VCaP (cell line): ENCODE data around the gene CALML4.
A peak's percentile ranks its signal among the peaks of the same experiment; 100 is the strongest.

Experiments
- H3K27ac ChIP-seq: fragments of 450-650 bp; 2 replicates; pipeline ENCODE4 v1.5.1; 2017
- TF ChIP-seq, protein P1 (sequence below): fragments of 450-650 bp; conservative IDR thresholded peaks from 2 replicates; pipeline ENCODE4 v1.5.1; 2017; ENCODE audit warnings: mild to moderate bottlenecking, moderate library complexity

Gene CALML4

DNA sequence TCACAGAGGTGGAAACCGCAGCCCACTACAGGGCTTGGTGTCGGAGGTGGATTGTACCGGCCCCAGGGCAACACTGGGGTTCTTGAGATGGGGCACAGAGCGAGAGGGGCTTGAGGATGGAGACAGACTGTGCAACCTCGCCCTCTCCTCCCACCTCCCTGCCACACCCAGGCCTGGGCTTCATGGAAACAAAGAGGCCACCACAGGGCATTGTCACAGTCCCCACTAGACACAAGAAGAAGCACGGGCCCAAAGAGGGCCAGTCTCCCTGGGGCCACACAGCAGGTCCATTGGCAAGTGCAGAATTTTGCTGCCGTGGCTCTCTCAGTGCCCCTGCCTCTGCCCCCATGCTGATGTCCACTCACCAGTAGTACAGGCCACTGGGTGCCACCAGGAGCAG is 4.1 kb upstream of the CALML4 start:
- no peak overlapping the region; the same call in 1 of the 2 replicates for H3K27ac ChIP-seq
- TF ChIP-seq, protein P1, sequence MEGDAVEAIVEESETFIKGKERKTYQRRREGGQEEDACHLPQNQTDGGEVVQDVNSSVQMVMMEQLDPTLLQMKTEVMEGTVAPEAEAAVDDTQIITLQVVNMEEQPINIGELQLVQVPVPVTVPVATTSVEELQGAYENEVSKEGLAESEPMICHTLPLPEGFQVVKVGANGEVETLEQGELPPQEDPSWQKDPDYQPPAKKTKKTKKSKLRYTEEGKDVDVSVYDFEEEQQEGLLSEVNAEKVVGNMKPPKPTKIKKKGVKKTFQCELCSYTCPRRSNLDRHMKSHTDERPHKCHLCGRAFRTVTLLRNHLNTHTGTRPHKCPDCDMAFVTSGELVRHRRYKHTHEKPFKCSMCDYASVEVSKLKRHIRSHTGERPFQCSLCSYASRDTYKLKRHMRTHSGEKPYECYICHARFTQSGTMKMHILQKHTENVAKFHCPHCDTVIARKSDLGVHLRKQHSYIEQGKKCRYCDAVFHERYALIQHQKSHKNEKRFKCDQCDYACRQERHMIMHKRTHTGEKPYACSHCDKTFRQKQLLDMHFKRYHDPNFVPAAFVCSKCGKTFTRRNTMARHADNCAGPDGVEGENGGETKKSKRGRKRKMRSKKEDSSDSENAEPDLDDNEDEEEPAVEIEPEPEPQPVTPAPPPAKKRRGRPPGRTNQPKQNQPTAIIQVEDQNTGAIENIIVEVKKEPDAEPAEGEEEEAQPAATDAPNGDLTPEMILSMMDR = no peak

DNA sequence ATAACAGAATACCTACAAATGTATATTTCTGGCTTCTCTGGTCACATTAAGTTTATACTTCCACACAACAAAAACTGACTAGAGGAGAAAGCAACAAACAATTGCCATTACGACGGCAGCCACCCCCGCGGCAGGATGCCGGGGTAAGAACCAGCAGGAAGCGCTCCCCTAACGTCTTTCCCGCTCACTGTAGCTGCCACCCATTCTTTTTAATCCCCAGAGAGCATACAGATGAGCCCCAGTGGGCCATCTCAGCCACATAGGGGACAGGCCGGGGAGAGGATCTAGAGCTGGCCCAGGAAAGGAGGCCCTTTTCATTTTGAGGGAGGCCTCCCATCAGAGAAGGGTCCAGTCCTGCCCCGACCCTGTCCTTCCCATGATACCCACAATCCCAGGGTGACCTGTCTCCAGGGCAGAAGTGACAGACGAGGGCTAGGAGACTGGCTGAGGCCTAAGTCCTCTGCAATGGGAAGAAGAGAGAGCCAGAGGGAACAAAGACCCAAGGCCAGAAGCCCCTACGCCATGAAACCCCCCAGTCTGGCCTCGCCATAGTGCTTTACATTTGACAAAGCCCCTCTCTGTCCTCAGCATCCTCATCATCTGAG is 3.6 kb upstream of the CALML4 start:
- TF ChIP-seq, protein P1 = no peak
- no peak overlapping the region for H3K27ac ChIP-seq

DNA sequence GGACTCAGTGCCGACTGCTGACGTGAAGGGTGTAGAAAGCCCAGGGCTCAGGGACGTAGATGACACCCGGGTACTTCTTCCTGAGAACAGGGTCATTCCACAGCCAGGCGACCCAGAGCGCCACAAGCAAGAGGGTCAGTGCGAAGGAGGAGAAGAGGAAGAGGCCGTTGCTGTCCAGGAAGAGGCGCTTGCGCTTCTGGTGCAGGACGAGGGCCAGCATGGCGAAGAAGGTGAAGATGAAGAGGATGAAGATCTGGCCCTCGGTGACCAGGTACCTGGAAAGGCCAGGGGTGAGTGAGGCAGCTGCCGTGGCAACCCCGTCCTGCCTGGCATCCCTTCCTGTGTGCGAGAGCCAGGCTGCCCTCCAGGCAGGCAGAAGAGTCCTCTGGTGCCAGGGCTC is 3.0 kb upstream of the CALML4 start:
- TF ChIP-seq, protein P1 = no peak

DNA sequence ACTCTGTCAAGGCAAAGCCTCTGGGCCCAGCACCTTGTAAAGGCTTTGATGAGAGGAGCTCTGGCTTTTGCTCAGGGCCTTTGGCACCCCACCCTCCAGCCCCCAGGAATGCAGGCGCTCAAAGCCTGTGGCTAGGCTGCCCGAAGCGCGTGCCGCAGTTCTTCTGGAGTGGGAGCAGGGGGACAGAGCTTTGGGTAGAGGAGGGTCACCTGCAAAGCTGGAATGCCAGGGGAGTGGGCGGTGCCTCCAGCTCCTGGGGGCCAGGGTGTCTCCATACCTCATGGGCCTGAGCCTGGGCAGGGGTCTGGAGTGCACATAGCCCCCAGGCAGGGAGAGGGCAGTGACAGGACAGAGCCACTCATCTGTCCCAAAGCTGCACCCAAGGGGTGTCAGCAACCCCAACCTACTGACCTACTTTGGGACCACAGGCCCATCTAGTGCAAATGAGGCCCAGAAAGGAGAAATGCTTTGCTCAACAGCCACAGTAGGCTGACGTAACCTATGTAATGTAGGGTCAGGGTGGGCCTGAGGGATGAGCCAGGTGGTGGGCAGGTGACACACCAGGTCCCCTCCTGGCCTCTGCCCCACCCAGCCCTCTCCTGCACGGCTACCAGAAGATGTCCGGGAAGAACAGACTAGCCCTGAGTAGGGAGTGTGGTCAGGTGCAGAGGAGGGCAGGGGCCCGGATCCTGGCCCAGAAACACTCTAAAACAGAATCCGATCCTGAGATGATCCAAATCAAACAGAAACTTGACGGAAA is 2.2 kb upstream of the CALML4 start:
- peak overlapping the region; percentile 91; the same call in 1 of the 2 replicates for H3K27ac ChIP-seq
- TF ChIP-seq, protein P1 = no peak

More for the DNA sequence above, 3.0 kb upstream of the CALML4 start:
- H3K27ac ChIP-seq = no peak overlapping the region

DNA sequence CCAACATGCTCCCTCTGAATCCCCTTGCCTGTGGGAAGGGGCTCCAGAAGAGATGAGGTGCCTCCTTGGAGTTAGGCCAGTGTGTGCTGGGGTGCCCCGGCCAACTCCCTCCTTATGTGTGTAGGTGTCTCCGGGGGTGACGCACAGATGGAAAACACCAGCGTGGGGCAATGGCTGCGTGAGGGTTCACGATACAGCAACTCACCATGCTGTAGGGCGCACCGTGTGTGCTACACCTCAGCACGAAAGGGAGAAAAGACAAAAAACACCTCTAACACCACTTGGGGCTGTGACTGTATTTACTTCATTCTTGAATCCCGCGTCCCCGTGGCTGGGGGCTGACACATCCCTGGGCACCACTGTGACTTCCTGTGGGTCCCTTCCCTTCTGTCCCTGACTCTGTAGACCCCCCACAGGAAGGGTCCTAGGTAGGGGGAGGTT is 1.6 kb upstream of the CALML4 start:
- TF ChIP-seq, protein P1 = no peak
- peak overlapping the region; percentile 91 for H3K27ac ChIP-seq

DNA sequence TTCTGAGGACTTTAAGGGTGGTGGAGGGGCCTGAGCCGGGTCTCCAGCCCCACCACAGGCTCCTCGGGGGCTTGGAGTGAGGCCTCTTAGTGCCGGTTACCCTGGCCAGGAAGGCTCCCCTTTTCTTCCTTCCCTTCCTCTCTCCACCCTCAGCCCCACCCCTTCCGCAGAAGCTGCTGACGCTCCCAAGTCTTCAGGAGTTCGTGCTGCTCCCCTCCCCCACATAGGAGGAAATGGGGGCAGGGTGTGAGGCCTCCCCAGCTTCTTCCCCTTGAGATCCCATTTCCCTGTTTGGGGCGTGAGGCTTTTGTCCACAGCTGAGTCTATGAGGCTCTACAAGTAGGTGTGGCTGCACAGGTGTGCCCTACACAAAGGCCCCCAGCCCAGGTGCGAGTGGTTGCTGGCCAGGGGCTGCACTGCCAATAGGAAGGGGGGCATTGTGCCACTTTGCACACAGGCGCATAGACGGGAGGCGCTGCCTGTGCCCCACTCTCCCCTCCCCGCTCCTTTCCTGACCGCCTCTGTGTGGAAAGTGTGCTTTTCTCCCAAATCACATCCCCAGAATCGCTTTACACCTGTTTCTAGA is 915 bp upstream of the CALML4 start:
- peak overlapping the region; percentile 91 for H3K27ac ChIP-seq
- TF ChIP-seq, protein P1 = no peak

DNA sequence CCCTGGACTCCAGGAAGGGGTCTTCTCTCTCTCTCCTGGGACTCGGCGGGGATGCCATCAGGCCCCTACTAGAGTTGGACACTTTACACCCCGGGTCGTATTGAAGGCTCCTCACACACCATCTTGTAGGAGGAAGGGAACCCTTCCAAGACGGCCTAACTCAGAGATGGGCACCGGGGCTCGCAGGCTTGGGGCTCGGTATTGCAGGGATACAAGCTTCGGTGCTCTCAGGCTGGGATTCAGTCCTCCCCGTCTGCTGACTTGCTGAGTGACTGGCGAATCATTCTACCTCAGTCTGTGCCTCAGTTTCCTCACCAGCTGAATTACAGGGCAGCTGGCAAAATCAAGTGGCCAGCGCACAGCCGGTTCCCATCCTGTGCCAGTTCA is 419 bp upstream of the CALML4 start:
- peak overlapping the region; percentile 91 for H3K27ac ChIP-seq
- TF ChIP-seq, protein P1 = no peak
